OCI-LY3 (cell line): ENCODE measurements around the gene NUP88.

Source experiments
- H2AFZ ChIP-seq: fragments of 200-600, 300-600 bp; shearing (Covaris generic); 2 replicates; pipeline ENCODE4 v1.6.0; 2014; ENCODE audit warnings: antibody characterized with exemption, low read depth, low read length
- H3K27ac ChIP-seq: fragments of 200-600, 300-600 bp; sonication (generic); 2 replicates; pipeline ENCODE4 v1.5.1; 2014; ENCODE audit warnings: mild to moderate bottlenecking, low read length, moderate library complexity, mixed read lengths
- H3K27me3 ChIP-seq: fragments of 200-600, 300-600 bp; sonication (generic); 2 replicates; pipeline ENCODE4 v1.6.1; 2014; ENCODE audit warnings: low read depth, low read length, mixed read lengths
- H3K36me3 ChIP-seq: fragments of 200-600, 300-600 bp; sonication (generic); replicated peaks from 2 replicates; pipeline ENCODE3; 2014; ENCODE audit warnings: low read depth, low read length, mixed read lengths
- H3K4me1 ChIP-seq: fragments of 300-600, 200-600 bp; sonication (generic); 2 replicates; pipeline ENCODE4 v1.6.1; 2014; ENCODE audit warnings: low read length, mixed read lengths
- H3K4me2 ChIP-seq: fragments of 200-600, 300-600 bp; sonication (generic); 2 replicates; pipeline ENCODE4 v1.6.1; 2014; ENCODE audit warnings: low read length, mixed read lengths
- H3K4me3 ChIP-seq: fragments of 300-600, 200-600 bp; sonication (generic); 2 replicates; pipeline ENCODE4 v1.5.1; 2014; ENCODE audit warnings: antibody characterized with exemption, mild to moderate bottlenecking, low read length, moderate library complexity
- H3K79me2 ChIP-seq: fragments of 300-600, 200-600 bp; shearing (Covaris generic); 2 replicates; pipeline ENCODE4 v1.6.1; 2014; ENCODE audit warnings: mild to moderate bottlenecking, low read length, mixed read lengths
- H3K9ac ChIP-seq: fragments of 300-600, 200-600 bp; shearing (Covaris generic); 2 replicates; pipeline ENCODE4 v1.6.0; 2014; ENCODE audit warnings: mild to moderate bottlenecking, low read length, moderate library complexity
- H3K9me3 ChIP-seq: fragments of 200-600, 300-600 bp; shearing (Covaris generic); 2 replicates; pipeline ENCODE4 v1.6.1; 2014; ENCODE audit warnings: low read length, mixed read lengths; ENCODE audit not compliant: insufficient read depth
- H4K20me1 ChIP-seq: fragments of 200-600, 300-600 bp; sonication (generic); 2 replicates; pipeline ENCODE4 v1.6.1; 2016; ENCODE audit warnings: low read length, mixed read lengths; ENCODE audit not compliant: insufficient read depth
- EZH2phosphoT487 ChIP-seq: fragments of 200-600 bp; shearing (Covaris generic); IDR thresholded peaks from 2 replicates; pipeline ENCODE4 v1.6.1; 2018; ENCODE audit warnings: antibody characterized with exemption, mixed run types, low read depth
- TF ChIP-seq, protein P1 (sequence below): fragments of 200-600, 300-600 bp; sonication (generic); IDR thresholded peaks from 2 replicates; pipeline ENCODE4 v1.5.1; 2014; ENCODE audit warnings: antibody characterized with exemption, low read length, low read depth

NUP88 gene

DNA sequence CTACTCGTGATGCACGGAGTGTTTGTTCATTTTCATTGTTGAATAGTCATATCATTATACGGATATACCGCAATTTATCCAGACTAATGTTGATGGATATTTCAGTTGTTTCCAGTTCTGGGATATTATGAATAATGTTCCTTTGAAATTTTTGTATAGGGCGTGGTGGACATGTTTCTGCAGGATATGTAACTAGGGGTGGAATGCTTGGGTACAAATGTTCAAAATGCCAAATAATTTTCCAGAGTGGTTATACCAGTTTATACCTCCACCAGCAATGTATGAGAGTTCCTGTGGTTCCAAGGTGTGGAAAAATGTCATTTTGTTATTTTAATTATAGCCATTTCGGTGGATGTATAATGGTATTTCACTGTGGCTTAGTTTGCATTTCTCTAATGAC, 53.6 kb downstream of the NUP88 start:
- Histone ChIP-seq H4K20me1 (no peaks in the 10 kb centered on the region), H3K36me3 (peaks cover 30% of the 10 kb centered on the region), H2AFZ (no peak overlapping the region), H3K27ac (no peak overlapping the region), H3K4me2 (no peak overlapping the region), H3K4me1 (peaks cover 8% of the 10 kb centered on the region; the same call in 1 of the 2 replicates), H3K9ac (no peak overlapping the region), H3K4me3 (no peak overlapping the region), H3K27me3 (no peaks in the 10 kb centered on the region), H3K79me2 (no peaks in the 10 kb centered on the region), H3K9me3 (no peaks in the 10 kb centered on the region)
- TF ChIP-seq, protein P1, sequence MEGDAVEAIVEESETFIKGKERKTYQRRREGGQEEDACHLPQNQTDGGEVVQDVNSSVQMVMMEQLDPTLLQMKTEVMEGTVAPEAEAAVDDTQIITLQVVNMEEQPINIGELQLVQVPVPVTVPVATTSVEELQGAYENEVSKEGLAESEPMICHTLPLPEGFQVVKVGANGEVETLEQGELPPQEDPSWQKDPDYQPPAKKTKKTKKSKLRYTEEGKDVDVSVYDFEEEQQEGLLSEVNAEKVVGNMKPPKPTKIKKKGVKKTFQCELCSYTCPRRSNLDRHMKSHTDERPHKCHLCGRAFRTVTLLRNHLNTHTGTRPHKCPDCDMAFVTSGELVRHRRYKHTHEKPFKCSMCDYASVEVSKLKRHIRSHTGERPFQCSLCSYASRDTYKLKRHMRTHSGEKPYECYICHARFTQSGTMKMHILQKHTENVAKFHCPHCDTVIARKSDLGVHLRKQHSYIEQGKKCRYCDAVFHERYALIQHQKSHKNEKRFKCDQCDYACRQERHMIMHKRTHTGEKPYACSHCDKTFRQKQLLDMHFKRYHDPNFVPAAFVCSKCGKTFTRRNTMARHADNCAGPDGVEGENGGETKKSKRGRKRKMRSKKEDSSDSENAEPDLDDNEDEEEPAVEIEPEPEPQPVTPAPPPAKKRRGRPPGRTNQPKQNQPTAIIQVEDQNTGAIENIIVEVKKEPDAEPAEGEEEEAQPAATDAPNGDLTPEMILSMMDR: no peak
- TF ChIP-seq EZH2phosphoT487: no peak

DNA sequence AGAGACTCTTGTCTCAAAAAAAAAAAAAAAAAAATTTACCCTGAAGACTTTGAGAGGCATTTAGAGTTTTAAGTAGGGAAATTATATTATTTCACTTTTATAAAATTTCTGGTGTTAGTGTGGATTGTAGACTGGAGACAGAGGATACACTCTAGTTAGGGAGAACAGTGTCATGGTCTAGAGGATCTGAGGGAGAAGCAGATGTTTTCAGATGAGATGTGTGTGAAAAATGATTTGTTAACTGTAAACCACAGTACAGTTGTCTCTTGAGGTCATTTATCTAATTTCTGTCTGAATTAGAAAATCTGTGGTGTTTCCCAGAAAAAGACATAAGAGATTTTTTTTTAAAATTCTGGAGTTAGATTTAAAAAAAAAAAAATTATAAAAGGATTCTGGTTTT, 54.8 kb downstream of the NUP88 start:
- H3K27ac ChIP-seq: no peak overlapping the region
- H3K9ac ChIP-seq: no peak overlapping the region
- no peak overlapping the region for H3K4me3 ChIP-seq
- H3K36me3 ChIP-seq: peaks cover 27% of the 10 kb centered on the region
- peaks cover 8% of the 10 kb centered on the region; the same call in 1 of the 2 replicates for H3K4me1 ChIP-seq
- TF ChIP-seq, protein P1: no peak
- TF ChIP-seq EZH2phosphoT487: no peak
- no peaks in the 10 kb centered on the region for H3K27me3 ChIP-seq
- no peak overlapping the region for H3K4me2 ChIP-seq
- no peak overlapping the region for H2AFZ ChIP-seq
- no peaks in the 10 kb centered on the region for H3K79me2 ChIP-seq
- H4K20me1 ChIP-seq: no peaks in the 10 kb centered on the region
- no peaks in the 10 kb centered on the region for H3K9me3 ChIP-seq

DNA sequence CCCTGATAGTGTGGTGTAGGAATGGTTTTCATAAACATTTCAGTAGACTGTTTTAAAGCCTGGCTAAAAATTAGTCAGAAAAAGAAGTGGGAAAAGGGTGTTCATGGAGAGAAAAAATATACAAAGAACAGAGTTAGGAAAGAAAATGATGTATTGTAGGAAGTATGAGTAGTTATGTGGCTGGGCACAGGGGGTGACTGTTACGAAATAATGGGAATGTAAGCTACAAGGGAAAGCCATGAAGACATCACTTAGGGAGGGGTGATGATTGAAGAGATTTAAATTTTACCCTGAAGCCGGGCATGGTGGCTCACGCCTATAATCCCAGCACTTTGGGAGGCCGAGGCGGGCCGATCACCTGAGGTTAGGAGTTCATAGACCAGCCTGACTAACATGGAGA, 55.3 kb downstream of the NUP88 start:
- H3K4me3 ChIP-seq: no peak overlapping the region
- H3K4me2 ChIP-seq: no peak overlapping the region
- no peak overlapping the region for H3K27ac ChIP-seq
- H3K9me3 ChIP-seq: no peaks in the 10 kb centered on the region
- no peaks in the 10 kb centered on the region for H3K27me3 ChIP-seq
- H2AFZ ChIP-seq: no peak overlapping the region
- no peak overlapping the region for H3K9ac ChIP-seq
- peaks cover 8% of the 10 kb centered on the region; the same call in 1 of the 2 replicates for H3K4me1 ChIP-seq
- peaks cover 25% of the 10 kb centered on the region for H3K36me3 ChIP-seq
- H3K79me2 ChIP-seq: no peaks in the 10 kb centered on the region
- H4K20me1 ChIP-seq: no peaks in the 10 kb centered on the region
- no peak for TF ChIP-seq EZH2phosphoT487

GRCh38 chr17:5362162-5362811, 57.2 kb downstream of the NUP88 start:
- H3K4me1 ChIP-seq: no peaks in the 10 kb centered on the region
- no peaks in the 10 kb centered on the region for H3K27me3 ChIP-seq
- no peak overlapping the region for H3K9ac ChIP-seq
- no peak overlapping the region for H3K4me2 ChIP-seq
- H2AFZ ChIP-seq: no peak overlapping the region
- TF ChIP-seq, protein P1: no peak
- no peak for TF ChIP-seq EZH2phosphoT487
- H4K20me1 ChIP-seq: no peaks in the 10 kb centered on the region
- H3K4me3 ChIP-seq: no peak overlapping the region
- H3K9me3 ChIP-seq: no peaks in the 10 kb centered on the region
- no peak overlapping the region for H3K27ac ChIP-seq
- no peaks in the 10 kb centered on the region for H3K79me2 ChIP-seq
- peaks cover 19% of the 10 kb centered on the region for H3K36me3 ChIP-seq
